Measurements from ENCODE around the gene DPYD.

DPYD gene

DNA sequence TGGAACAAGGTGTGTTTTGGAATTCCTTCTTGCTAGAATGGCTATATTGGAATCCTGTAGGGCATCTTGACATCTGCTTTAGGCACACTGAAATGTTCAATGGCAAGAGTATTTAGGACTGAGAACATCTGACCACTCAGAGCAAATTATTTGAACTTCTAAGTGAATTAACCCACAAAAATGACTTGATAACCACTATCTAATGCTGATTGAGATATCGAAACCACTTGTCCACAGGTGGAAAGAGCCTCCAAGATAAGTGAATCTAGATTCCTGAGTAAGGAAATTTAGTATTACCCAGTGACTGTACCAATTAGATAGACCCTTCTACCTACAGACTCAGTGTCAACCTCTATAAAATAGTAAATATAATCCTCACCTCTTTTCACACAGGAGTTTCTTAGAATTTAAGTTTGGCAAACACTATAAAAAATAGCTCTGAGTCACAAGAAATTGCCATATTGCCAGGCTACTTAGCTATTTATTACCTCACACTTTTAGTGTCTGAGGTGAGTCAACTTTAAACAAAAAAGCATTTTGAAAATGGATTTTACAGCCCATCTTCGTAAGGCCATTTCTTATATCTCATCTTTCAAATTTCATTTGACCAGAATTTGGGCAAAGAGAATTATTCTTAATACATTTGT lies 777.5 kb downstream of the DPYD start:
- POLR2A ChIA-PET: no interaction called here
- TF ChIP-seq, protein P1, sequence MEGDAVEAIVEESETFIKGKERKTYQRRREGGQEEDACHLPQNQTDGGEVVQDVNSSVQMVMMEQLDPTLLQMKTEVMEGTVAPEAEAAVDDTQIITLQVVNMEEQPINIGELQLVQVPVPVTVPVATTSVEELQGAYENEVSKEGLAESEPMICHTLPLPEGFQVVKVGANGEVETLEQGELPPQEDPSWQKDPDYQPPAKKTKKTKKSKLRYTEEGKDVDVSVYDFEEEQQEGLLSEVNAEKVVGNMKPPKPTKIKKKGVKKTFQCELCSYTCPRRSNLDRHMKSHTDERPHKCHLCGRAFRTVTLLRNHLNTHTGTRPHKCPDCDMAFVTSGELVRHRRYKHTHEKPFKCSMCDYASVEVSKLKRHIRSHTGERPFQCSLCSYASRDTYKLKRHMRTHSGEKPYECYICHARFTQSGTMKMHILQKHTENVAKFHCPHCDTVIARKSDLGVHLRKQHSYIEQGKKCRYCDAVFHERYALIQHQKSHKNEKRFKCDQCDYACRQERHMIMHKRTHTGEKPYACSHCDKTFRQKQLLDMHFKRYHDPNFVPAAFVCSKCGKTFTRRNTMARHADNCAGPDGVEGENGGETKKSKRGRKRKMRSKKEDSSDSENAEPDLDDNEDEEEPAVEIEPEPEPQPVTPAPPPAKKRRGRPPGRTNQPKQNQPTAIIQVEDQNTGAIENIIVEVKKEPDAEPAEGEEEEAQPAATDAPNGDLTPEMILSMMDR (IDR thresholded peaks at IDR 0.05; ENCODE audit: insufficient read depth, low read length, missing control alignments): no peak
- CTCF ChIA-PET: interaction anchor here (0.9 to 2.3 kb wide), 2 partner anchors 8 to 382 kb away, joined by 3 to 6 read pairs; no protein-coding TSS in a partner anchor
- H3K4me3 ChIP-seq (ENCODE audit: low read depth, low read length): no peak overlapping the region
- no peak for DNase-seq (ENCODE audit: low read depth, low spot score)

DNA sequence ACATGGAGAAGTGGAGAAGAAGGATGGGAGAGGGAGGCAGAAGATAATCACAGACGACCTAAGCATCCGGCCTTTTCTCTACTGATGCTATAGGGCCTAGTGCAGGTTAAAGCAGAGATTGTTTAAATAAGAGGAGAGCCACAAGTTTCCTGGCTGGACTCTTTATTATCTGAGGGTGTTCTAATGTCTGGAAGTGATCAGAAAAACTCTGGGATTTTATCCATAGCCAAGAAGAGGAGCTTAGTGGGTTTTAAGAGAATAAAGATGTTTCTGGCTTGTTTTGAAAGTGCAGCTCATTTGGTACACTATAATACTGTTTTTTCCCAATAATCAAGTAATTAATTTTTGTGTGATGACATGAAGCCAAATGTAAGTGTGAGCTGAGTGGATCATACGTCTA lies 780.2 kb downstream of the DPYD start:
- H3K4me3 ChIP-seq (ENCODE audit: low read depth, low read length): no peak overlapping the region
- TF ChIP-seq, protein P1 (IDR thresholded peaks at IDR 0.05; ENCODE audit: insufficient read depth, low read length, missing control alignments): no peak
- ChIA-PET POLR2A (interaction anchor here (0.6 kb wide), 1 partner anchor 152 kb away, joined by 3 read pairs; no protein-coding TSS in a partner anchor), CTCF (interaction anchor here (1.1 kb wide), 1 partner anchor 175 kb away, joined by 3 read pairs; no protein-coding TSS in a partner anchor)
- DNase-seq (ENCODE audit: low read depth, low spot score): no peak

GRCh38 chr1:97139512-97139911 lies 781.3 kb downstream of the DPYD start:
- DNase-seq (ENCODE audit: low read depth, low spot score): no peak
- TF ChIP-seq, protein P1 (IDR thresholded peaks at IDR 0.05; ENCODE audit: insufficient read depth, low read length, missing control alignments): no peak
- ChIA-PET CTCF (interaction anchor here (1.5 to 2.0 kb wide), 5 partner anchors 20 to 914 kb away, joined by 3 to 10 read pairs (median 4); no protein-coding TSS in a partner anchor), POLR2A (no interaction called here)
- no peak overlapping the region for H3K4me3 ChIP-seq (ENCODE audit: low read depth, low read length)

DNA sequence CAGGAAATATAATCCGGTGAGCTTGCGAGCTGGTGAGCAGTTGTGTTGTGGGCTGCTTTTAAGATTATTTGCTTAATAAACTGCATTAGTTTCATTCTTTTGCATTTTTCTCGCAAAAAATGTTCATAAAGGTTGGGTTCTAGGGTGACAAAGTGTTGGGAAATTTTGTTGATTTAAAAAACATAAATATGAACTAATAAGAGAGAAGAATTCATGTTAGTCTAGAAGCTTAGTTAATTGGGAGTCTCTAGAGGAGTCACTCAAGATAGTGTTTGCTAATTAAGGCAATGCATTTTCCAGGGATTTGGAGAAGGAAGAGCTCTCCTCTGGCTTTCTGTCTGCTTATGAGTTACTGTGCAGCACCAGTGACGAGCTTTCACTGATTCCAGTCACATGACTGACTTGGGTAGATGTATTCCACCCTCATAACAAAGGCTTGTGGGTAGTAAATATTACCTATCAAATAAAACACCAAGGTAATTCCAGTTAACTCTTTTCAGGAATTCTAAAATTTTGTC lies 782.3 kb downstream of the DPYD start:
- ChIA-PET POLR2A (no interaction called here), CTCF (interaction anchor here (0.6 to 2.0 kb wide), 26 partner anchors 8 to 1329 kb away, joined by 3 to 14 read pairs (median 3); no protein-coding TSS in a partner anchor)
- H3K4me3 ChIP-seq (ENCODE audit: low read depth, low read length): no peak overlapping the region

GRCh38 chr1:97137862-97138514 lies 782.8 kb downstream of the DPYD start:
- peak; percentile 37 for DNase-seq (ENCODE audit: low read depth, low spot score)
- no peak overlapping the region for H3K4me3 ChIP-seq (ENCODE audit: low read depth, low read length)
- TF ChIP-seq, protein P1 (IDR thresholded peaks at IDR 0.05; ENCODE audit: insufficient read depth, low read length, missing control alignments): peak; percentile 75
- POLR2A ChIA-PET: no interaction called here
- CTCF ChIA-PET: interaction anchor here (0.6 to 2.0 kb wide), 29 partner anchors 8 to 1330 kb away, joined by 3 to 14 read pairs (median 3); no protein-coding TSS in a partner anchor

More for the DNA sequence above, 782.3 kb downstream of the DPYD start:
- no peak for DNase-seq (ENCODE audit: low read depth, low spot score)
- TF ChIP-seq, protein P1 (IDR thresholded peaks at IDR 0.05; ENCODE audit: insufficient read depth, low read length, missing control alignments): no peak

GRCh38 chr1:97136996-97137395 lies 783.8 kb downstream of the DPYD start:
- POLR2A ChIA-PET: no interaction called here
- CTCF ChIA-PET: interaction anchor here (0.9 to 2.5 kb wide), 7 partner anchors 11 to 917 kb away, joined by 3 to 7 read pairs (median 5); no protein-coding TSS in a partner anchor
- TF ChIP-seq, protein P1 (IDR thresholded peaks at IDR 0.05; ENCODE audit: insufficient read depth, low read length, missing control alignments): no peak
- H3K4me3 ChIP-seq (ENCODE audit: low read depth, low read length): no peak overlapping the region
- no peak for DNase-seq (ENCODE audit: low read depth, low spot score)

All from AG04449 (cell line).